ENCODE results near the gene INF2.
A peak's percentile ranks its signal among the peaks of the same experiment; 100 is the strongest.

INF2 gene

DNA sequence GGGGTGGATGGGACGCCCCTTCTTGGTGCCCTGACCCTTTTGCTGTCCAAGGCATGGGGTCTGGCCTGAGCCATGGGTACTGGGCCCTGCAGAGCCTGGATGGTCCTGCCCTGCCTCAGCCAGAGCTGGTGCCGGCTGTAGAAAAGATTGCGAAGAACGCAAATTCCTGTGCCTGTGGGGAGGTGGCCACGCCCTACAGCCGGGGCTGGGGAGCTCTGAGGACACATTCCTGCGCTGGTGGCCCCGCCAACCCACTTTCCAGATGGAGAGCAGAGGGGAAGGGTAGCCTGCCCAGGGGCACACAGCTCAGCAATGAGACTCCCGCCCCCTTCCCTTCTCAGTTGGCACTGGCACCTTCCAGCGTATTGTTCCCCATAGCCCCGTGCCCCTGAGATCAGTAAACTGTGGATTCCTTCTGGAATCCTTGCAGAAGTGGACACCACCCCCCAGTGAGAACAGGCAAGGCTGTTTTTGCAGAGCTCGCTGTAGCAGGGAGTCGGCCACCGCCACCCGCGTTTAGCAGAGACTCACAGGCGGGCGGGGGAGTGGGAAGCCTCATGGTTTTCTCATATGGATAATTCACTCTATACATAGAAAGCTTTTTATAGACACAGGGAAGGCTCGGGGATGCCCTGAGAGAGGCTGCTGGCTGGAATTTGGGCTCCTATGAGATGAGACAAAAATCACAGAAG is 8.6 kb downstream of the INF2 start:
- Histone ChIP-seq H3K9me3 (ENCODE audit: control extremely low read depth in 1 of 5, control insufficient read depth in 4 of 5, insufficient read depth in 2 of 5, low read depth in 1 of 5, low read length in 4 of 5) (no peaks in the 10 kb centered on the region), H3K4me3 (ENCODE audit: control insufficient read depth in 1 of 7, extremely low read depth in 1 of 7, insufficient read depth in 4 of 7, low read depth in 2 of 7, low read length in 6 of 7) (no peak overlapping the region), H3K27ac (ENCODE audit: insufficient read depth in 1 of 2, low read depth in 1 of 2, low read length in 2 of 2, poor library complexity in 1 of 2, severe bottlenecking in 2 of 2) (no peak overlapping the region), H3K4me1 (ENCODE audit: control extremely low read depth in 1 of 4, control insufficient read depth in 4 of 4, insufficient read depth in 4 of 4, low read length in 3 of 4) (peaks cover 0 to 38% (median 29%) of the 10 kb centered on the region in 4 experiments), H3K36me3 (ENCODE audit: control insufficient read depth in 4 of 4, insufficient read depth in 4 of 4, low read length in 3 of 4) (peaks cover 0 to 56% (median 20%) of the 10 kb centered on the region in 4 experiments), H3K27me3 (replicated peaks in 2 of 5; ENCODE audit: control insufficient read depth in 4 of 5, insufficient read depth in 5 of 5, low read length in 4 of 5) (no peaks in the 10 kb centered on the region)
- ChIA-PET POLR2A (interaction anchor here (0.8 kb wide), 1 partner anchor 8 kb away, joined by 3 read pairs; the partner anchor contains the start of gene INF2), CTCF (interaction anchor here (1.1 to 2.8 kb wide), 7 partner anchors 8 to 47 kb away, joined by 4 to 11 read pairs (median 5); no protein-coding TSS in a partner anchor)
- DNase-seq: no peak
- 94% methylated on average over 12 of the region's 19 CpGs for WGBS (ENCODE audit: insufficient coverage)

DNA sequence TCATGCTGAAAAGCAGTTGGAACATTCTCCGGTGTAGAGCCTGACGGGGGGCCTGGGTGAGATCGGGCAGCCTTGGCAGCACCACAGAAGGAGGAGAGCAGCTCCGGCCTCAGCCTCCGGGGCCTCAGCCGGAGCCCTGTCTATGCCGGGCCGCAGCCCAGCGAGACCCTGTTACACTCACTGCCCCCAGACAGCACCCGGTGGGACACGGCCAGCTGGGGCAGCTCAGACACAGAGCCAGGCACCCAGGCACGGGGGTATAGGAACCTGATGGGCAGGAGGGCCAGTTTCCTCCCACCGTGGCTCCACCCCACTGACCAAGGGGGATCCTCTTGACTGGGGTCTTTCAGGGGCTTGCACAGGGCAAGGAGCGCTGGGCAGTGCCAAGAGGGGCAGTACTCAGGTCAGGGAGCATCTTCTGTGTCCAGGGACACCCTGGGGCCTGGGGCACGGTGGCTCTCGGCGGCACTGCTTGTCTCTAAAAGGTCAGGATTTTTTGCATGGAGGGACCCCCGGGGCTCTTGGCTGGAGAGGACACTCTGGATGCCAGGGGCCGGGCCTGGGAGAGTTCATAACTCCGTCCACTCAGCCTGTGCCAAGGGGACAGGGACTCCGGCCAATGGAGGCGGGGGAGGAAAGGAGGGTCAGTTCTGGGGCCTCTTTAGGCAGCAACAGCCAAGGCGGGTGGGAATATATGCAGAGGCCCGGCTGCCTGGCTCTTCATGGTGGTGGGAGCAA is 9.4 kb downstream of the INF2 start:
- H3K9me3 ChIP-seq (ENCODE audit: control extremely low read depth in 1 of 5, control insufficient read depth in 4 of 5, insufficient read depth in 2 of 5, low read depth in 1 of 5, low read length in 4 of 5): no peaks in the 10 kb centered on the region
- no peak overlapping the region for H3K27ac ChIP-seq (ENCODE audit: insufficient read depth in 1 of 2, low read depth in 1 of 2, low read length in 2 of 2, poor library complexity in 1 of 2, severe bottlenecking in 2 of 2)
- no peak for DNase-seq
- peaks cover 0 to 58% (median 26%) of the 10 kb centered on the region in 4 experiments for H3K36me3 ChIP-seq (ENCODE audit: control insufficient read depth in 4 of 4, insufficient read depth in 4 of 4, low read length in 3 of 4)
- H3K27me3 ChIP-seq (replicated peaks in 2 of 5; ENCODE audit: control insufficient read depth in 4 of 5, insufficient read depth in 5 of 5, low read length in 4 of 5): no peaks in the 10 kb centered on the region
- WGBS (ENCODE audit: insufficient coverage): 97% methylated on average over 22 of the region's 24 CpGs
- CTCF ChIA-PET: interaction anchor here (1.1 to 2.8 kb wide), 6 partner anchors 7 to 47 kb away, joined by 4 to 11 read pairs (median 6); no protein-coding TSS in a partner anchor
- POLR2A ChIA-PET: no interaction called here
- H3K4me1 ChIP-seq (ENCODE audit: control extremely low read depth in 1 of 4, control insufficient read depth in 4 of 4, insufficient read depth in 4 of 4, low read length in 3 of 4): peaks cover 0 to 37% (median 26%) of the 10 kb centered on the region in 4 experiments
- H3K4me3 ChIP-seq (ENCODE audit: control insufficient read depth in 1 of 7, extremely low read depth in 1 of 7, insufficient read depth in 4 of 7, low read depth in 2 of 7, low read length in 6 of 7): no peak overlapping the region

DNA sequence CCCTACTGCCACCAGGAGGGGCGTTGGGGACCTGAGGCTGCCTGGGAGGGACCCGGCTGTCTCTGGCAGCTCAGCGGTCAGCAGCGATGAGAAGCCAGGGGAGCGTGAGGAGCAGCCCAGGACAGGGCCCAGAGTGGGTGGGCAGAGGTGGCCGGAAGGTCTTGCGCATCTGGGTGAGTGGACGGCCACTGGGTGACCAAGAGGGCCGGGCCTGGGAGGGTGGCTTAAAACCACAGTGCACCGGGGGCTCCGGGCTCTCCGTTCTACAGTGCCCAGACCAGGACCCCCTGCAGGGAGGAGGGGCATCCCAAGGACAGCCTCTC is 10.0 kb downstream of the INF2 start:
- CTCF ChIA-PET: interaction anchor here (1.0 to 2.4 kb wide), 3 partner anchors 9 to 26 kb away, joined by 4 to 6 read pairs (median 6); no protein-coding TSS in a partner anchor
- peaks cover 0 to 59% (median 29%) of the 10 kb centered on the region in 4 experiments for H3K36me3 ChIP-seq (ENCODE audit: control insufficient read depth in 4 of 4, insufficient read depth in 4 of 4, low read length in 3 of 4)

DNA sequence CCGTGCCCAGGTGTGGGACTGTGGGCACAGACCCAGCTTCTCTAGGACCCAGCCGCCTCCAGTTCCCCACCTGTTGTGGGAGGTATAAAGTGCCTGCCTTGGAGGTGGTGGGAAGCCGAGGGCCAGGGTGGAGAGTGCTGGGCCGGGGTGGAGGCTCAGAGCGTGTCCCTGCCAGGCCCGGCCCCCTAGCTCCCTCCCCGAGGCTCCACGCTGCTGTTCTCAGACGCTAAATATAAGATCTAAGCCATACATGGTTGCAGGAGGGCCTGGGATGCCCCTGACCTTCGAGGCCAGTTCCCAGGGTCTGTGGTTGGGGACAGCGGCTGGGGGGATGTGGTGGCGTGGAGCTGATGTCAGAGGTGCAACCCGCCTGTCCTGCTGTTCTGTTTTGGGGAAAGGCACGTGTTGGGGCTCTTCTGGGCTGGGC is 10.8 kb downstream of the INF2 start:
- CTCF ChIA-PET: interaction anchor here (0.8 to 2.4 kb wide), 4 partner anchors 9 to 25 kb away, joined by 3 to 6 read pairs (median 4); no protein-coding TSS in a partner anchor
- no peaks in the 10 kb centered on the region for H3K9me3 ChIP-seq (ENCODE audit: control extremely low read depth in 1 of 5, control insufficient read depth in 4 of 5, insufficient read depth in 2 of 5, low read depth in 1 of 5, low read length in 4 of 5)
- H3K4me3 ChIP-seq (ENCODE audit: control insufficient read depth in 1 of 7, extremely low read depth in 1 of 7, insufficient read depth in 4 of 7, low read depth in 2 of 7, low read length in 6 of 7): no peak overlapping the region
- WGBS (ENCODE audit: insufficient coverage): 78% methylated on average over 12 of the region's 14 CpGs
- H3K4me1 ChIP-seq (ENCODE audit: control extremely low read depth in 1 of 4, control insufficient read depth in 4 of 4, insufficient read depth in 4 of 4, low read length in 3 of 4): peaks cover 0 to 23% (median 13%) of the 10 kb centered on the region in 4 experiments
- no peaks in the 10 kb centered on the region for H3K27me3 ChIP-seq (replicated peaks in 2 of 5; ENCODE audit: control insufficient read depth in 4 of 5, insufficient read depth in 5 of 5, low read length in 4 of 5)
- H3K27ac ChIP-seq (ENCODE audit: insufficient read depth in 1 of 2, low read depth in 1 of 2, low read length in 2 of 2, poor library complexity in 1 of 2, severe bottlenecking in 2 of 2): no peak overlapping the region
- peak in 2 of 3 donors; percentile 45 to 49 for DNase-seq
- POLR2A ChIA-PET: interaction anchor here (0.6 kb wide), 1 partner anchor 30 kb away, joined by 4 read pairs; no protein-coding TSS in a partner anchor
- peaks cover 0 to 63% (median 32%) of the 10 kb centered on the region in 4 experiments for H3K36me3 ChIP-seq (ENCODE audit: control insufficient read depth in 4 of 4, insufficient read depth in 4 of 4, low read length in 3 of 4)

More for the DNA sequence above, 10.0 kb downstream of the INF2 start:
- POLR2A ChIA-PET: no interaction called here
- Histone ChIP-seq H3K9me3 (ENCODE audit: control extremely low read depth in 1 of 5, control insufficient read depth in 4 of 5, insufficient read depth in 2 of 5, low read depth in 1 of 5, low read length in 4 of 5) (no peaks in the 10 kb centered on the region), H3K27ac (ENCODE audit: insufficient read depth in 1 of 2, low read depth in 1 of 2, low read length in 2 of 2, poor library complexity in 1 of 2, severe bottlenecking in 2 of 2) (no peak overlapping the region), H3K27me3 (replicated peaks in 2 of 5; ENCODE audit: control insufficient read depth in 4 of 5, insufficient read depth in 5 of 5, low read length in 4 of 5) (no peaks in the 10 kb centered on the region), H3K4me1 (ENCODE audit: control extremely low read depth in 1 of 4, control insufficient read depth in 4 of 4, insufficient read depth in 4 of 4, low read length in 3 of 4) (peaks cover 0 to 32% (median 21%) of the 10 kb centered on the region in 4 experiments), H3K4me3 (ENCODE audit: control insufficient read depth in 1 of 7, extremely low read depth in 1 of 7, insufficient read depth in 4 of 7, low read depth in 2 of 7, low read length in 6 of 7) (no peak overlapping the region)
- 100% methylated on average over 8 of the region's 12 CpGs for WGBS (ENCODE audit: insufficient coverage)
- no peak for DNase-seq

DNA sequence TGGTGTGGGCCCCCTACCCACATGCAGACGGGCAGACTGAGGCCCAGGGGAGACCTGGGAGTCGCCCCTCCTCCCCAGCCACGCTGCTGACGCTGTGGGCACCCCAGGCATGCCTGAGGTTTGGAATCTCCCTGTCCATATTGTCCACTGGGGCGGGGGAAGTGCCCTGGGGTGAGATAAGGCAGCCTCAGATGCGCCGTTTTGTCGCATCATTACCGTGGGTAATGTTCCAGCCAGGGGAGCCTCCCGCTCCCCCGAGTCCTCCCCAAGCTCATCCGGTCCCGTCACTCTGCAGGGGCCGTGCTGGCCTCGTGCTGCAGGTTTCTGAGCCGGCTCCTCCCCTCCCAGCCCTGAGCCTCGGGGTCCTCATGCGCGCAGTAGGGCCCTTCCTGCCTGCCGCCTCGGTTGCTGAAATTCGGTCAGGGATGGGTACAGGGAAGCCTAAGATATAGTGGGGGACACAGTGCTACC is 11.4 kb downstream of the INF2 start:
- CTCF ChIA-PET: interaction anchor here (1.1 to 2.4 kb wide), 2 partner anchors 12 to 25 kb away, joined by 3 to 6 read pairs; no protein-coding TSS in a partner anchor
- H3K36me3 ChIP-seq (ENCODE audit: control insufficient read depth in 4 of 4, insufficient read depth in 4 of 4, low read length in 3 of 4): peaks cover 0 to 64% (median 34%) of the 10 kb centered on the region in 4 experiments
- peaks cover 0 to 18% (median 9%) of the 10 kb centered on the region in 4 experiments for H3K4me1 ChIP-seq (ENCODE audit: control extremely low read depth in 1 of 4, control insufficient read depth in 4 of 4, insufficient read depth in 4 of 4, low read length in 3 of 4)

DNA sequence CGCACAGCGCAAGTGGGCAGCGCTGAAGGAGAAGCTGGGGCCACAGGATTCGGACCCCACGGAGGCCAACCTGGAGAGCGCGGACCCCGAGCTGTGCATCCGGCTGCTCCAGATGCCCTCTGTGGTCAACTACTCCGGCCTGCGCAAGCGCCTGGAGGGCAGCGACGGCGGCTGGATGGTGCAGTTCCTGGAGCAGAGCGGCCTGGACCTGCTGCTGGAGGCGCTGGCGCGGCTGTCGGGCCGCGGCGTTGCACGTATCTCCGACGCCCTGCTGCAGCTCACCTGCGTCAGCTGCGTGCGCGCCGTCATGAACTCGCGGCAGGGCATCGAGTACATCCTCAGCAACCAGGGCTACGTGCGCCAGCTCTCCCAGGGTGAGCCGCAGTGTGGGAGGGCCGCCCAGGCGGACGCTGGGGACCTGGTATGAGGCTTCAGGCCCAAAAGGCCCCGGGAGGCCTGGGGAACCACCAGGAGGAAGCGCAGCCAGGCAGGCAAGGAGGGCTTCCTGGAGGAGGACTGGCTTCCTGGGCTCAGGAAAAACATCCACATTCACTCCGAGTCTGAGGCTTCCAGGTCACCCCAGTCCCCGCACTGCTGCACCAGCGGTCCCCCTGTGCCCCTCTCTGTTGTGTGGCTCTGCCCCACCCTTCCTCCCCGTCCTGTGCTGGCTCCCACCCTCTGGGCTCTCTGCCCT is 12.1 kb downstream of the INF2 start:
- DNase-seq: no peak
- Histone ChIP-seq H3K4me3 (ENCODE audit: control insufficient read depth in 1 of 7, extremely low read depth in 1 of 7, insufficient read depth in 4 of 7, low read depth in 2 of 7, low read length in 6 of 7) (no peak overlapping the region), H3K27ac (ENCODE audit: insufficient read depth in 1 of 2, low read depth in 1 of 2, low read length in 2 of 2, poor library complexity in 1 of 2, severe bottlenecking in 2 of 2) (no peak overlapping the region), H3K9me3 (ENCODE audit: control extremely low read depth in 1 of 5, control insufficient read depth in 4 of 5, insufficient read depth in 2 of 5, low read depth in 1 of 5, low read length in 4 of 5) (no peaks in the 10 kb centered on the region), H3K36me3 (ENCODE audit: control insufficient read depth in 4 of 4, insufficient read depth in 4 of 4, low read length in 3 of 4) (peaks cover 0 to 65% (median 33%) of the 10 kb centered on the region in 4 experiments), H3K4me1 (ENCODE audit: control extremely low read depth in 1 of 4, control insufficient read depth in 4 of 4, insufficient read depth in 4 of 4, low read length in 3 of 4) (peaks cover 0 to 18% (median 8%) of the 10 kb centered on the region in 4 experiments), H3K27me3 (replicated peaks in 2 of 5; ENCODE audit: control insufficient read depth in 4 of 5, insufficient read depth in 5 of 5, low read length in 4 of 5) (no peaks in the 10 kb centered on the region)
- CTCF ChIA-PET: interaction anchor here (1.0 to 3.5 kb wide), 3 partner anchors 10 to 50 kb away, joined by 3 to 8 read pairs (median 4); no protein-coding TSS in a partner anchor
- POLR2A ChIA-PET: no interaction called here
- 93% methylated on average over 46 of the region's 46 CpGs for WGBS (ENCODE audit: insufficient coverage)

More for the DNA sequence above, 11.4 kb downstream of the INF2 start:
- peak; percentile 67 to 90 (median 85) for DNase-seq
- H3K9me3 ChIP-seq (ENCODE audit: control extremely low read depth in 1 of 5, control insufficient read depth in 4 of 5, insufficient read depth in 2 of 5, low read depth in 1 of 5, low read length in 4 of 5): no peaks in the 10 kb centered on the region
- no peaks in the 10 kb centered on the region for H3K27me3 ChIP-seq (replicated peaks in 2 of 5; ENCODE audit: control insufficient read depth in 4 of 5, insufficient read depth in 5 of 5, low read length in 4 of 5)
- WGBS (ENCODE audit: insufficient coverage): 48% methylated on average over 18 of the region's 22 CpGs
- no peak overlapping the region for H3K27ac ChIP-seq (ENCODE audit: insufficient read depth in 1 of 2, low read depth in 1 of 2, low read length in 2 of 2, poor library complexity in 1 of 2, severe bottlenecking in 2 of 2)
- H3K4me3 ChIP-seq (ENCODE audit: control insufficient read depth in 1 of 7, extremely low read depth in 1 of 7, insufficient read depth in 4 of 7, low read depth in 2 of 7, low read length in 6 of 7): no peak overlapping the region
- POLR2A ChIA-PET: interaction anchor here (0.6 kb wide), 1 partner anchor 31 kb away, joined by 4 read pairs; no protein-coding TSS in a partner anchor
